Fibroblast of lung (primary cell): Measurements from ENCODE around the gene LINC01488. TPM values are rescaled to one million over a fixed set of nuclear protein-coding genes. Genes with fewer than 3 reads are reported as not detected.

Source experiments
- DNase-seq, 2 donors: peaks; one replicate each; pipeline versions ENCODE4 v3.0.0 to v3.0.0-alpha.2; 2010; ENCODE audit warnings: low read depth in 2 of 2
- H2AFZ ChIP-seq: 2 replicates; pipeline ENCODE4 v1.5.1; 2012; ENCODE audit warnings: low read length, control low read depth, inconsistent platforms
- H3K27ac ChIP-seq: 2 replicates; pipeline ENCODE4 v1.5.1; 2011; ENCODE audit warnings: low read length, control low read depth; ENCODE audit not compliant: insufficient read depth
- H3K27me3 ChIP-seq: 2 replicates; pipeline ENCODE4 v1.5.1; 2011; ENCODE audit warnings: mild to moderate bottlenecking, low read length; ENCODE audit not compliant: control insufficient read depth, insufficient read depth
- H3K36me3 ChIP-seq: 2 replicates; pipeline ENCODE4 v1.5.1; 2011; ENCODE audit warnings: low read length; ENCODE audit not compliant: control insufficient read depth, insufficient read depth
- H3K4me1 ChIP-seq: 2 replicates; pipeline ENCODE4 v1.5.1; 2011; ENCODE audit warnings: low read length; ENCODE audit not compliant: control insufficient read depth, insufficient read depth; ENCODE audit errors: extremely low read depth
- H3K4me2 ChIP-seq: 2 replicates; pipeline ENCODE4 v1.5.1; 2011; ENCODE audit warnings: low read length, control low read depth; ENCODE audit not compliant: insufficient read depth; ENCODE audit errors: extremely low read depth
- H3K4me3 ChIP-seq, 4 experiments: fragments of 200-600 bp in 1 of 4; sonication (generic) in 1 of 4; replicated peaks in 1 of 4; 2 replicates each; pipeline ENCODE4 v1.5.1; 2011 to 2016; ENCODE audit warnings: low read length in 4 of 4, low read depth in 3 of 4, mild to moderate bottlenecking in 3 of 4, control low read depth in 2 of 4, inconsistent platforms in 1 of 4, mixed read lengths in 1 of 4; ENCODE audit not compliant: insufficient read depth in 1 of 4; ENCODE audit errors: control extremely low read depth in 1 of 4
- H3K79me2 ChIP-seq: 2 replicates; pipeline ENCODE4 v1.5.1; 2012; ENCODE audit warnings: mild to moderate bottlenecking, low read length, inconsistent platforms; ENCODE audit not compliant: control insufficient read depth, insufficient read depth
- H3K9ac ChIP-seq: 2 replicates; pipeline ENCODE4 v1.5.1; 2011; ENCODE audit warnings: mild to moderate bottlenecking, low read length, control low read depth; ENCODE audit not compliant: insufficient read depth
- H3K9me3 ChIP-seq: 2 replicates; pipeline ENCODE4 v1.5.1; 2012; ENCODE audit warnings: low read depth, low read length; ENCODE audit not compliant: control insufficient read depth, insufficient read depth
- H4K20me1 ChIP-seq: 2 replicates; pipeline ENCODE4 v1.5.1; 2011; ENCODE audit warnings: low read length; ENCODE audit not compliant: control insufficient read depth, insufficient read depth; ENCODE audit errors: extremely low read depth
- CTCF ChIP-seq, 2 donors: IDR thresholded peaks in 1 of 2; conservative IDR thresholded peaks in 1 of 2; 1 replicate in 1 of 2; 2 replicates in 1 of 2; pipeline ENCODE4 v1.5.1; 2011 to 2012; ENCODE audit warnings: low read length in 2 of 2, control low read depth in 1 of 2, inconsistent platforms in 1 of 2, low read depth in 1 of 2, mild to moderate bottlenecking in 1 of 2
- EZH2 ChIP-seq: IDR thresholded peaks from 2 replicates; pipeline ENCODE4 v1.5.1; 2012; ENCODE audit warnings: low read length, control low read depth, mild to moderate bottlenecking; ENCODE audit errors: missing control alignments
- polyA plus RNA-seq, 2 donors: library from polyadenylated mRNA; depleted of rRNA in 1 of 2; stranded (reverse) in 1 of 2; unstranded in 1 of 2; fragments of >200 nt; gene quantifications; 2 replicates each; pipeline ENCODE4 v1.2.1, GENCODE V29; 2011 to 2012; ENCODE audit warnings: missing spikeins in 1 of 2
- total RNA-seq: library from RNA; depleted of rRNA; stranded (reverse); fragments of >200 nt; gene quantifications from 2 replicates; pipeline ENCODE4 v1.2.1, GENCODE V29; 2014

LINC01488 gene
- total and polyA plus RNA-seq, 2 donors (not counting 1 experiment from before 2014, with no cell fraction given): not detected

GRCh38 chr11:69493931-69494821, 12.7 kb downstream of the LINC01488 start:
- H3K4me3 ChIP-seq: no peak overlapping the region
- no peaks in the 10 kb centered on the region for H4K20me1 ChIP-seq
- H3K27me3 ChIP-seq: no peaks in the 10 kb centered on the region
- H3K9ac ChIP-seq: no peak overlapping the region
- peaks cover 12% of the 10 kb centered on the region for H3K4me1 ChIP-seq
- H3K27ac ChIP-seq: no peak overlapping the region
- no peak overlapping the region for H2AFZ ChIP-seq
- H3K79me2 ChIP-seq: no peaks in the 10 kb centered on the region
- TF ChIP-seq CTCF (conservative IDR thresholded peaks at IDR 0.05 in 1 of 2, IDR thresholded peaks at IDR 0.05 in 1 of 2; ENCODE audit: low read depth in 1 of 2, low read length in 2 of 2) (no peak), EZH2 (no peak)
- no peak overlapping the region for H3K4me2 ChIP-seq
- H3K36me3 ChIP-seq: no peaks in the 10 kb centered on the region
- no peaks in the 10 kb centered on the region for H3K9me3 ChIP-seq
- DNase-seq: no peak

- Histone ChIP-seq H3K9me3 (no peaks in the 10 kb centered on the region), H3K36me3 (no peaks in the 10 kb centered on the region), H3K4me2 (no peak overlapping the region), H4K20me1 (no peaks in the 10 kb centered on the region), H3K79me2 (no peaks in the 10 kb centered on the region), H3K4me3 (no peak overlapping the region), H3K27ac (no peak overlapping the region), H3K9ac (no peak overlapping the region), H3K4me1 (peaks cover 12% of the 10 kb centered on the region), H2AFZ (no peak overlapping the region), H3K27me3 (no peaks in the 10 kb centered on the region)
- TF ChIP-seq CTCF (conservative IDR thresholded peaks at IDR 0.05 in 1 of 2, IDR thresholded peaks at IDR 0.05 in 1 of 2; ENCODE audit: low read depth in 1 of 2, low read length in 2 of 2) (no peak), EZH2 (no peak)
- no peak for DNase-seq
Measured at GRCh38 chr11:69494851-69495250, 13.4 kb downstream of the LINC01488 start.

GRCh38 chr11:69495441-69496201, 14.2 kb downstream of the LINC01488 start:
- Histone ChIP-seq H3K9me3 (no peaks in the 10 kb centered on the region), H3K4me1 (peaks cover 12% of the 10 kb centered on the region), H3K27me3 (no peaks in the 10 kb centered on the region), H3K9ac (no peak overlapping the region), H3K79me2 (no peaks in the 10 kb centered on the region), H3K4me2 (no peak overlapping the region), H4K20me1 (no peaks in the 10 kb centered on the region), H3K27ac (no peak overlapping the region), H2AFZ (no peak overlapping the region), H3K36me3 (no peaks in the 10 kb centered on the region), H3K4me3 (no peak overlapping the region)
- no peak for DNase-seq
- no peak for TF ChIP-seq EZH2
- TF ChIP-seq CTCF (conservative IDR thresholded peaks at IDR 0.05 in 1 of 2, IDR thresholded peaks at IDR 0.05 in 1 of 2; ENCODE audit: low read depth in 1 of 2, low read length in 2 of 2): no peak
